GM21723 (cell line): ENCODE measurements around the gene KRTAP5-9.
"Not testable (repeated sequence)": the region's sequence is repeated elsewhere in the genome, so short reads cannot be mapped to it uniquely, and the experiment has no call there.

Source experiments
- ATAC-seq: cut with Tn5 transposase; IDR thresholded peaks from one replicate; pipeline ENCODE4 v1.9.1; 2021; ENCODE audit warnings: mild to moderate bottlenecking, moderate library complexity; ENCODE audit not compliant: unreplicated experiment

Gene KRTAP5-9, protein sequence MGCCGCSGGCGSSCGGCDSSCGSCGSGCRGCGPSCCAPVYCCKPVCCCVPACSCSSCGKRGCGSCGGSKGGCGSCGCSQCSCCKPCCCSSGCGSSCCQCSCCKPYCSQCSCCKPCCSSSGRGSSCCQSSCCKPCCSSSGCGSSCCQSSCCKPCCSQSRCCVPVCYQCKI

DNA sequence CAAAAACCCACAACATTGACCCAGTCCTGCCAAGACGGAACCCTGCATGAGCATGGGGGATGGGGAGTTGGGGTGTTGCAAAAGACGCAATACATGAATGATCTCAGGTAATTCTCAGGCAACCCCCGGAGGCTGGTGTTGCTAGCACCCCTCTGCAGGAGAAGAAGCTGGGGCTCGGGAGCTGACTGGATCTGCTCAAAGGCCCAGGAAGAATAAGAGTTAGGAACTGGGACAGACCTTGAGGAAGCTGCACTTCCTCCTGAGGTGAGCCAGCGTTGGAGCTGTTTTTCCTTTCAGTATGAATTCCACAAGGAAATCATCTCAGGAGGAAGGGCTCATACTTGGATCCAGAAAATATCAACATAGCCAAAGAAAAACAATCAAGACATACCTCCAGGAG is at the start of gene KRTAP5-9:
Gene KRTAP5-9, plus strand, starts transcription at position 301 of the 400 bp plus-strand sequence. CDS start 238 bp downstream, outside the sequence.
- no peak for ATAC-seq

DNA sequence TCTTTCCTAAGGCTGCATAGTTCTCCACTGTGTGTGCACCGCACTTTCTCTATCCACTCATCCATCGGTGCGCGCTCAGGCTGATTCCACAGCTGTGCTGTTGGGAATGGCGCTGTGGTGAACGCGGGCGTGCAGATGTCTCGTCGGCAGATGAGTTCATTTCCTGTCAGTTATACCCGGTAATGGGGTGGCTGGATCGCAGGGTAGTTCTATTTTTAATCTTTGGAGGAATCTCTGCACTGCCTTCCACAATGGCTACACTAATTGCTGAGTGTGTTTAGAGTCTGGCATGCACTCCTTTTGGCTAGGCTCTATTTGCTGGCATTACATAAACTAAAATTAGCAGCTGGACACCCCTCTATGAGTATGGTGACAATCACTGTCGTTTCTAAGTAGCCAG is 49.1 kb upstream of the KRTAP5-9 start:
- ATAC-seq = no peak

DNA sequence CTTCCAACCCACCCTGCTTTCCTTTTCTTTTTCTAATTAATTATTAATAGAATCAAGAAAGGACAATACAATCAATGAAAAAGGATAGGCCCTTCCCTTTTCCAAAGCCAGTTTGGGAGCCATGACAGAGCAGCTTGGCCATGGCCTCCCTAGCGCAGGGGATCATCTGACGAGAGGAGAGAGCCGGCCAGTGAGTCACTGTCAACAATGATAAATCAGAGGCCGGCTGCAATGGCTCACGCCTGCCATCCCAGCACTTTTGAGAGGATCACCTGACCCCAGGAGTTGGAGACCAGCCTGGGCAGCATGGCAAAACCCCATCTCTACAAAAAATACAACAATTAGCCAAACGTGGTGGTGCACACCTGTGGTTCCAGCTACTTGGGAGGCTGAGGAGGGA is 48.7 kb upstream of the KRTAP5-9 start:
- ATAC-seq = no peak

- no peak for ATAC-seq
These were observed 47.6 kb upstream of the KRTAP5-9 start for GRCh38 chr11:71500601-71501021.

- no peak for ATAC-seq
These were observed 46.9 kb upstream of the KRTAP5-9 start for GRCh38 chr11:71501071-71501985.

DNA sequence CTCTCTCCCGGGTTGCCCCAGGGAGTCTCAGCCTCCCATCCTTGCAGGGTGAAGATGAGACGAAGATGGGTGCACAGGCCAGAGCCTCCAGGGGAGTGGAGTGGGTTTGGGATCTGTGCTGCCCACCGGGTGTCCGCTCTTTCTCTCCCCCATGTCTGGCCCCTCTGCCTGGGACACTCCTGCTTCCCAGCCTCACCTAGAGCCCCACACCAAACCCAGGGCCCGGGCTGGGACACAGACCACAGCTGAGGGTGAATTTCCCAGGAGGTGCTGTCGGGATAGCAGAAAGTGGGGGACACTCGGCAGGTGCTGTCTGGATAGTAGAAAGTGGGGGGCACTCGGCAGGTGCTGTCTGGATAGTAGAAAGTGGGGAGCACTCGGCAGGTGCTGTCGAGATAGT is 46.2 kb upstream of the KRTAP5-9 start:
- ATAC-seq = no peak

DNA sequence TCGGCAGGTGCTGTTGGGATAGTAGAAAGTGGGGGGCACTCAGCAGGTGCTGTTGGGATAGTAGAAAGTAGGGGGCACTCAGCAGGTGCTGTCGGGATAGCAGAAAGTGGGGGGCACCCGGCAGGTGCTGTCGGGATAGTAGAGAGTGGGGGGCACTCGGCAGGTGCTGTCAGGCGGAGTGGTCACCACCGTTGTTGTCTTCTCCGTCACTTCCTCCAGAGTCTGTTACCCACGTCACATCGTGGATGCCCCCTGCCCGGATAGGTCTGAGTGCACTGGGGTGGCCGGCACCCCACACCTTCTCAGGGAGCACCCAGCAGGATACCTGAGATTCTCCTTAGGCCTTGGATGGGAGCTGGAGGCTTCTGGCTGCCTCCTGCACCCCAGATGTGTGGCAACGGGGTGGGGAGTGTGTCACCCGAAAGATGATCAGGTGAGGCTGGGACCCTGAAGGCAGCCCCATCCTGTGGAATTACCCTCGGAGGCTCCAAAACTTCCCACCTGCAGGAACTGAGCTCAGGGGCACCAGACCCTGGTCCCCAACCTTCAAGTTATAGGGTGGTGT is 45.3 kb upstream of the KRTAP5-9 start:
- ATAC-seq = no peak

- no peak for ATAC-seq
These were observed 43.7 kb upstream of the KRTAP5-9 start for GRCh38 chr11:71504531-71504930.

GRCh38 chr11:71505001-71505400 is 43.2 kb upstream of the KRTAP5-9 start:
- ATAC-seq = no peak

- ATAC-seq = no peak
These were observed 42.4 kb upstream of the KRTAP5-9 start for GRCh38 chr11:71505781-71506180.

DNA sequence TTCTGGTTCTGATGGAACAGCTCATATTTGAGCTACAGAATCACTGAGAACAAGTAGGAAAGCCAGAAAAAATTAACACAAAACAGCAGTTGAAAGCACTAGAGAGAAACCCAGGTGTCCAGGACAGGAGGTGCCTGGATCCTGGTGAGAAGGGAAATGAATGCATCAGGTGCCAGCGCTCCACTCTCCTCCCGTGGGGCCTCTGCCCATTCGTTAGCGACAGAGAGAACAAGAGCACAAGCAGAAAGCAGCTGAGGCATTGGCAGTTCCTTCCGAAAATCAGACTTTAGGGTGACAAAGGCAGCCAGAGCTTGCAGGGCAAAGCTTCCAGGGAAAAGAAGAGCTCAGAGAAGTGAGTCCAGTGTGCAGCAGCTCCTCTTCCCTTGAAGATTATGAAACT is 41.1 kb upstream of the KRTAP5-9 start:
- ATAC-seq = no peak

- no peak for ATAC-seq
These were observed 29.4 kb upstream of the KRTAP5-9 start for GRCh38 chr11:71518506-71519471.

DNA sequence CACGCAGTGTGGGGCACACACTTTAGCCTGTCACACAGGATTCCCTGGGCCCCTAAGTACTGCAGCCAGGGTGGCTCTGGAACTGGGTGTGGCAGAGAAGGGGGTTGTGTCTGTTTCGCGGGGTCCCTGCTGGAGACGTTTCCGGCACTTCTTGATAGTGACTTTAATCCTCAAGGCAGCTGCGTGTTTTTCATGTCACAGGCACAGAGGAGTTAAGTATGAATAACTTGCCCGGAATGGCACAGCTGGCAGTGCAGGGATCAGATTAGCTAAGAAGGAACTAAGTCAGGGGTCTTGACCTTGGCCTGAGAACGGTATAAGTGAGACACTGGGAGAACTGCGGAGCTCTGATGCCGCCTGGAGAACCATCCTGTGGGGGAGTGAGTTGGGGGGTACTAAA is 28.7 kb upstream of the KRTAP5-9 start:
- no peak for ATAC-seq

- ATAC-seq = no peak
These were observed 22.9 kb upstream of the KRTAP5-9 start for GRCh38 chr11:71525188-71525937.

DNA sequence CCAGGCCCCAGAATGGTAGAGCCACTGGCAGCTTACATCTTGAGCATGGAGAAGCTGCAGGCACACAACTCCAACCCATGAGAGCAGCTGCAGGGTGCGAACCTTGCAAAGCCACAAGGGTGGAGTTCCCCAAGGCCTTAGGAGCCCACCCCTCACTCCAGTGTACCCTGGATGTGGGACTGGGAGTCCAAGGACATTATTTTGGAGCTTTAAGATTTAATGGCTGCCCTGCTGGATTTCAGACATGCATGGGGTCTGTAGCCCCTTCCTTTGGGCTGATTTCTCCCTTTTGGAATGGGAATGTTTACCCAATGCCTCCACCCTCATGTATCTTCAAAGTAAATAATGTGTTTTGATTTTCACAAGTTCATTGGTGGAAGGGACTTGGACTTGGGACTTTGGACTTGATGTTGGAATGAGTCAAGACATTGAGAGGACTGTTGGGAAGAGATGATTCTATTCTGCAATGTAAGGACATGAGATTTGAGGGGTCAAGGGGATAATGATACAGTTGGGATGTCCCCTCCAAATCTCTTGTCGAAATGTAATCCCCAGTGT is 22.2 kb upstream of the KRTAP5-9 start:
- no peak for ATAC-seq

- not testable (repeated sequence) for ATAC-seq
These were observed 21.2 kb upstream of the KRTAP5-9 start, which contains the start of gene KRTAP5-7 for GRCh38 chr11:71526796-71527575. Gene KRTAP5-7, plus strand, starts transcription at chr11:71527267. Its CDS starts 34 bp downstream, at chr11:71527301.

- ATAC-seq = no peak
These were observed 20.5 kb upstream of the KRTAP5-9 start for GRCh38 chr11:71527576-71528210.

DNA sequence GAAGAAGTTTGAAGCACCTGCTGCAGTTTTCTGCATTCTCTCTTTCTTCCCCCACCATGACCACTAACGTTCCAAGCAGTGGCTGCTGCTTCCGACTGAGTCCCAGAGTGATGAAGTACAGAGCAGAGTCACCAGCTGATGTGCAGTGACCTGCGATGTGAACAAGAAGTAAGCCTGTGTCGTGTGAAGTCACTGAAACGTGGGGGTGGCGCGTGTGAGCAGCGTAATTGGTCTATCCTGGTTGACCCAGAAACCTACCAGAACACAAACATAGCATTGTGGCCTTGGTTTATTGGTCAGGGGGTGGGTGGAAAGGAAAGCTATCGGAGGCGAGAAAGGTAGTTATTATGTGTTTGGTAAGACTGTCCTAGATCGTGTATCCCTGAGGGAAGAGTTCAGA is 17.6 kb upstream of the KRTAP5-9 start:
- ATAC-seq = no peak
